ENCODE measurements around the gene GALNT17.

The GALNT17 gene

DNA sequence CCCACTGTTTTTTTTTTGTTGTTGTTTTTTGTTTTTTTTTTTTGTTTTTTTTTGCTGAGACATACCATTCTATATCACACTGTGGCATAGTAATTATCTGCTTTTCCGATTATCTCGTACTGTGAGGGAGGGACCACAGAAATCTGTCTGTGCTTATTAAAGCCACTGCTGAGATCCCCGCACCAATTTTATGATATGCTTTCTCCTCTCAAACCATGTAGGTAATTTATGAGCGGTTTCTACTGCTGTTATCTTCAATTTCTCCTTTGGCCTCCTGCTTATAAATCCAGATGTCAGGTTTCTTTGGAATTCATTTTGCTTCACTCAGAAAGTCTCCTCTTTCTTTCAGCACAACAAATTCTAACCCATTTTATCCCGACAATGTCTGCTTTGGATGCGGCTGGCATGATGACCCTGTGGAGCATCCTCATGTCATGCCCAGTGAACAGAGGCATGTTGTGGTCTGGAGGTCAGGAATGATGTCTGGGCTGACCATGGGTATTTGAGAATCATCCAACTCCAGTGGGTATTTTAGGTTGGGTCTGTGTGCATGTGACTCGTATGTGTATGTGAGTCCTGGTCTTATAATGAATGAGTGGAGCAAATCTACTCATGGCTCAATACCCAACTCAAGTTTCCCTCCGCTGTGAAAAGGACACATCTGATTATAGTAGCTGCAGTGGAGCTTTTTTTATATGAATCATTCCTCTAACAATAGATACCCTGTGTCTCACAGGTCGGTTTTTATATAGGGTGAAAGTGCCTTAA lies 213.4 kb downstream of the GALNT17 start:
- H3K9ac ChIP-seq (ENCODE audit: low read length): no peak overlapping the region
- H4K91ac ChIP-seq (ENCODE audit: low read length): no peak overlapping the region
- H3K4ac ChIP-seq (ENCODE audit: low read depth in 1 of 2, low read length in 2 of 2): no peak overlapping the region
- H3K14ac ChIP-seq (ENCODE audit: low read length in 2 of 2): no peak overlapping the region
- 55% methylated on average over 6 of the region's 9 CpGs for WGBS
- no peak for DNase-seq
- no peaks in the 10 kb centered on the region for H3K79me1 ChIP-seq (replicated peaks; ENCODE audit: low read length, poor library complexity, severe bottlenecking)
- H2BK5ac ChIP-seq (ENCODE audit: low read depth, low read length, poor library complexity, severe bottlenecking): no peak overlapping the region
- peaks cover 4% of the 10 kb centered on the region for H3K9me3 ChIP-seq (ENCODE audit: control insufficient read depth, low read length)
- no peaks in the 10 kb centered on the region for H3K36me3 ChIP-seq (ENCODE audit: control insufficient read depth in 1 of 2, insufficient read depth in 2 of 2, low read depth in 1 of 2, low read length in 2 of 2)
- H2BK120ac ChIP-seq (ENCODE audit: low read depth, low read length): no peak overlapping the region
- no peak overlapping the region for H3K23ac ChIP-seq (ENCODE audit: low read length in 2 of 2)
- no peak overlapping the region for H3K27ac ChIP-seq (ENCODE audit: low read length, poor library complexity, severe bottlenecking)
- H2AK5ac ChIP-seq (ENCODE audit: low read length, severe bottlenecking): no peak overlapping the region
- H2BK15ac ChIP-seq (ENCODE audit: low read depth, poor library complexity, severe bottlenecking): no peak overlapping the region
- no peak overlapping the region for H3K4me2 ChIP-seq (ENCODE audit: low read length, poor library complexity, severe bottlenecking)
- H3K18ac ChIP-seq (ENCODE audit: low read depth in 1 of 2, low read length in 2 of 2): no peak overlapping the region
- H3K4me3 ChIP-seq (ENCODE audit: insufficient read depth in 1 of 2, low read depth in 1 of 2, low read length in 2 of 2): no peak overlapping the region
- no peak overlapping the region for H2AFZ ChIP-seq (ENCODE audit: low read depth, low read length)
- no peaks in the 10 kb centered on the region for H3K27me3 ChIP-seq (ENCODE audit: control insufficient read depth in 1 of 2, insufficient read depth in 1 of 2, low read length in 2 of 2)
- no peaks in the 10 kb centered on the region for H3K4me1 ChIP-seq (ENCODE audit: control insufficient read depth, insufficient read depth, low read depth, low read length)
- no peak overlapping the region for H4K8ac ChIP-seq (ENCODE audit: low read length)
- H2BK12ac ChIP-seq (ENCODE audit: low read length in 2 of 2): no peak overlapping the region

DNA sequence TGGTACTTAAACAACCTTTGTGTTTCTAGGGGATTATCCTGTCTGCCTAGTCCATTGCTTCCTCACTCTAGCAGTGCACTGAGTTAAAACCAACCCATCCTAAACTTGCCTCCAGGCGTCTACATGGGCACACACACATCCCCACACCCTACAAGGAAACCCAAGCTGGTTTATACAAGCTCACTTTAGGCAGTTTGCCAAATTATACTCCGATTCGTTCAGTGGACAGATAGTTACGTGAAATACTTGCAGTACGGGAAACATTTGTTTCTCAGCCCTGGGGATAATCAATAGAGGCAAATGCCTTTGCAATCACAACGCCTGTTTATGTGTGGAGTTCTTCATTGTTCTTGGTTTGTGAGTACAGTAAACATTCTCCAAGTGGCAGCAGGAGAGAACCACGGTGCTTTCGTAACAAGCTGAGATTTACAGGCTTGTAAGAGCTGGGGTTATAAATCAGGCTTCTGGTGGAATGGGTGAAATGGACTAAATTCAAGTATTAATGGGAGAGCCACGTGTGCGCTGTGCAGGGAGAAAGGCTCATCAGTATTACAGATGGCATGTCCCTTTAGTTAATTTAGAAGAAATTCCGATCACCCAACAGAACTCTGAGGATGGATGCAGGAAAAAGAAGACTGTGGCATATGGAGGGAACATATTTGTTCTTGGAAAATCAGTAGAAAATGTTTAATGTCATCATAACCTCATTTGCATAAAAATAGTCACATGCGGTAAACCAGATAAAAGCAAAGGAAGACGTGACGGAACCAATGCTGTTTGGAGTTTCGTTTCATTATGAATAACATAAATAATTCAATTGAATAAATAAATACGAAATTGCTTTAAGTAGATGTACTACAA lies 217.1 kb downstream of the GALNT17 start:
- Histone ChIP-seq H2AFZ (ENCODE audit: low read depth, low read length) (no peak overlapping the region), H2BK120ac (ENCODE audit: low read depth, low read length) (no peak overlapping the region), H2BK5ac (ENCODE audit: low read depth, low read length, poor library complexity, severe bottlenecking) (no peak overlapping the region), H3K79me1 (replicated peaks; ENCODE audit: low read length, poor library complexity, severe bottlenecking) (no peaks in the 10 kb centered on the region), H2BK12ac (ENCODE audit: low read length in 2 of 2) (no peak overlapping the region), H3K4me3 (ENCODE audit: insufficient read depth in 1 of 2, low read depth in 1 of 2, low read length in 2 of 2) (no peak overlapping the region), H3K14ac (ENCODE audit: low read length in 2 of 2) (no peak overlapping the region), H3K9me3 (ENCODE audit: control insufficient read depth, low read length) (peaks cover 3% of the 10 kb centered on the region), H4K91ac (ENCODE audit: low read length) (no peak overlapping the region), H3K27ac (ENCODE audit: low read length, poor library complexity, severe bottlenecking) (no peak overlapping the region), H3K36me3 (ENCODE audit: control insufficient read depth in 1 of 2, insufficient read depth in 2 of 2, low read depth in 1 of 2, low read length in 2 of 2) (no peaks in the 10 kb centered on the region), H3K18ac (ENCODE audit: low read depth in 1 of 2, low read length in 2 of 2) (no peak overlapping the region), H3K4ac (ENCODE audit: low read depth in 1 of 2, low read length in 2 of 2) (no peak overlapping the region), H2BK15ac (ENCODE audit: low read depth, poor library complexity, severe bottlenecking) (no peak overlapping the region), H3K4me2 (ENCODE audit: low read length, poor library complexity, severe bottlenecking) (no peak overlapping the region), H4K8ac (ENCODE audit: low read length) (no peak overlapping the region), H2AK5ac (ENCODE audit: low read length, severe bottlenecking) (no peak overlapping the region), H3K27me3 (ENCODE audit: control insufficient read depth in 1 of 2, insufficient read depth in 1 of 2, low read length in 2 of 2) (no peaks in the 10 kb centered on the region), H3K9ac (ENCODE audit: low read length) (no peak overlapping the region), H3K23ac (ENCODE audit: low read length in 2 of 2) (no peak overlapping the region), H3K4me1 (ENCODE audit: control insufficient read depth, insufficient read depth, low read depth, low read length) (no peaks in the 10 kb centered on the region)
- no peak for DNase-seq
- 41% methylated on average over 11 of the region's 16 CpGs for WGBS

DNA sequence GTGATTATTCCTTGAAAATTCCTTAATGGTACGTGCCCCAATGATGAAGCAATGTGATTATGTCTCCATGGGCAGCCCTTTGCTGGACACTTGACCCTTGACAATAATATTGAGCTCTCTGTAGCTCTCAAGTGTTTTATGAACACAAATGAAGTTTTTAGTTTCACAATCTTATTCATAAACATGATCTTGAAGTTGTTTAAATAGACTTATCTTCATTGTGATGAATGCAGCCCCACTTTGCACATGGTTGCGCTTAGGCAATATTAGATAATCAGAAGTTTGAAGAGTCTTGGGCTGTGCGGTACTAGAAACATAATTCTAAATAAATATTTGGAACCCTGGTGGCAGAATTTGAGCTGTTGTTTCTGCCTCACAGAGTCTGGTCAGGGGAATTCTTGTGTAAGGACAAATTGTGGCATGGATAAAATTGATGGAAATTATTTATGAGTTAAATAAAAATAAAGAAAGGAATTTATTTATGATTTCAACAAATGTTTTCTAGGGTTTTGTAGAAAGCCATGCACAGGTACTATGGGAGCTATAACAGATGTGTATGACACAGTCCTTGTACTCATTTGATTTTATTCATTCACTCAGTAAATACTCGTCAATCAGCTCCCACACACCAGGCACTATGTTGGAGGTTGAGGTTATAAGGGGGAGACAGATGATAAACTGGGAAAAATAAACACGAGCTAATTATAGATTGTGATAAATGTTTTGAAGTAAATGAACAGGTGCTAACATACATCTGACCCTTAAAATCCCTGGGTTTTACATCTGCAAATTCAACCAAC lies 217.9 kb downstream of the GALNT17 start:
- no peak overlapping the region for H3K14ac ChIP-seq (ENCODE audit: low read length in 2 of 2)
- WGBS: 48% methylated on average over 3 of the region's 5 CpGs
- H3K23ac ChIP-seq (ENCODE audit: low read length in 2 of 2): no peak overlapping the region
- no peak overlapping the region for H2AFZ ChIP-seq (ENCODE audit: low read depth, low read length)
- no peak overlapping the region for H3K27ac ChIP-seq (ENCODE audit: low read length, poor library complexity, severe bottlenecking)
- no peak overlapping the region for H3K4me3 ChIP-seq (ENCODE audit: insufficient read depth in 1 of 2, low read depth in 1 of 2, low read length in 2 of 2)
- peaks cover 3% of the 10 kb centered on the region for H3K9me3 ChIP-seq (ENCODE audit: control insufficient read depth, low read length)
- no peak overlapping the region for H3K4me2 ChIP-seq (ENCODE audit: low read length, poor library complexity, severe bottlenecking)
- no peak overlapping the region for H3K18ac ChIP-seq (ENCODE audit: low read depth in 1 of 2, low read length in 2 of 2)
- DNase-seq: no peak
- H3K9ac ChIP-seq (ENCODE audit: low read length): no peak overlapping the region
- H4K8ac ChIP-seq (ENCODE audit: low read length): no peak overlapping the region
- H4K91ac ChIP-seq (ENCODE audit: low read length): no peak overlapping the region
- no peak overlapping the region for H3K4ac ChIP-seq (ENCODE audit: low read depth in 1 of 2, low read length in 2 of 2)
- no peaks in the 10 kb centered on the region for H3K79me1 ChIP-seq (replicated peaks; ENCODE audit: low read length, poor library complexity, severe bottlenecking)
- no peaks in the 10 kb centered on the region for H3K36me3 ChIP-seq (ENCODE audit: control insufficient read depth in 1 of 2, insufficient read depth in 2 of 2, low read depth in 1 of 2, low read length in 2 of 2)
- H2AK5ac ChIP-seq (ENCODE audit: low read length, severe bottlenecking): no peak overlapping the region
- H2BK120ac ChIP-seq (ENCODE audit: low read depth, low read length): no peak overlapping the region
- no peak overlapping the region for H2BK12ac ChIP-seq (ENCODE audit: low read length in 2 of 2)
- H3K27me3 ChIP-seq (ENCODE audit: control insufficient read depth in 1 of 2, insufficient read depth in 1 of 2, low read length in 2 of 2): no peaks in the 10 kb centered on the region
- no peaks in the 10 kb centered on the region for H3K4me1 ChIP-seq (ENCODE audit: control insufficient read depth, insufficient read depth, low read depth, low read length)
- H2BK5ac ChIP-seq (ENCODE audit: low read depth, low read length, poor library complexity, severe bottlenecking): no peak overlapping the region
- H2BK15ac ChIP-seq (ENCODE audit: low read depth, poor library complexity, severe bottlenecking): no peak overlapping the region

DNA sequence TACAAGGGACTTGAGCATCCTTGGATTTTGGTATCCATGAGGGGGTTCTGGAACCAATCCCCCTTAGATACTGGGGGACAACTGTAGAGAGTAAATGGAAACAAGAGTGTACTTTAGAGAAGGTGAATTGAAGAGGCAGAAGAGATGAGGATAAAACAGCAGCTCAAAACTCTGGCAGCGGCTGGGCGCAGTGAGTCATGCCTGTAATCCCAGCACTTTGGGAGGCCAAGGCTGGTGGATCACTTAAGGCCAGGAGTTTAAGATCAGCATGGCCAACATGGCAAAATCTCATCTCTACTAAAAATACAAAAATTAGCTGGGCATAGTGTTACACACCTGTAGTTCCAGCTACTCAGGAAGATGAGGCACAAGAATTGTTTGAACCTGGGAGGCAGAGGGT lies 218.7 kb downstream of the GALNT17 start:
- Histone ChIP-seq H3K14ac (ENCODE audit: low read length in 2 of 2) (no peak overlapping the region), H3K4ac (ENCODE audit: low read depth in 1 of 2, low read length in 2 of 2) (no peak overlapping the region), H2BK120ac (ENCODE audit: low read depth, low read length) (no peak overlapping the region), H2AK5ac (ENCODE audit: low read length, severe bottlenecking) (no peak overlapping the region), H3K18ac (ENCODE audit: low read depth in 1 of 2, low read length in 2 of 2) (no peak overlapping the region), H3K4me3 (ENCODE audit: insufficient read depth in 1 of 2, low read depth in 1 of 2, low read length in 2 of 2) (no peak overlapping the region), H3K4me1 (ENCODE audit: control insufficient read depth, insufficient read depth, low read depth, low read length) (no peaks in the 10 kb centered on the region), H3K79me1 (replicated peaks; ENCODE audit: low read length, poor library complexity, severe bottlenecking) (no peaks in the 10 kb centered on the region), H3K27me3 (ENCODE audit: control insufficient read depth in 1 of 2, insufficient read depth in 1 of 2, low read length in 2 of 2) (no peaks in the 10 kb centered on the region), H2BK5ac (ENCODE audit: low read depth, low read length, poor library complexity, severe bottlenecking) (no peak overlapping the region), H3K9ac (ENCODE audit: low read length) (no peak overlapping the region), H3K36me3 (ENCODE audit: control insufficient read depth in 1 of 2, insufficient read depth in 2 of 2, low read depth in 1 of 2, low read length in 2 of 2) (no peaks in the 10 kb centered on the region), H3K4me2 (ENCODE audit: low read length, poor library complexity, severe bottlenecking) (no peak overlapping the region), H2BK15ac (ENCODE audit: low read depth, poor library complexity, severe bottlenecking) (no peak overlapping the region), H4K8ac (ENCODE audit: low read length) (no peak overlapping the region), H3K27ac (ENCODE audit: low read length, poor library complexity, severe bottlenecking) (no peak overlapping the region), H2AFZ (ENCODE audit: low read depth, low read length) (no peak overlapping the region), H2BK12ac (ENCODE audit: low read length in 2 of 2) (no peak overlapping the region), H3K9me3 (ENCODE audit: control insufficient read depth, low read length) (peaks cover 3% of the 10 kb centered on the region), H4K91ac (ENCODE audit: low read length) (no peak overlapping the region), H3K23ac (ENCODE audit: low read length in 2 of 2) (no peak overlapping the region)
- WGBS: 92% methylated on average over 2 of the region's 2 CpGs
- no peak for DNase-seq
